GM23338 (cell line): ENCODE data around the gene RAB17. TPM values are rescaled to one million over a fixed set of nuclear protein-coding genes. Genes with fewer than 3 reads are reported as not detected.

ENCODE experiments used
- ATAC-seq: fragments of 200-7000 bp; cut with Tn5 transposase; 3 replicates; pipeline ENCODE4 v1.9.1; 2020
- DNase-seq: peaks from one replicate; pipeline ENCODE4 v3.0.0-alpha.2; 2015; ENCODE audit warnings: low spot score
- H2AFZ ChIP-seq: fragments of 200-600 bp; sonication (generic); 2 replicates; pipeline ENCODE4 v1.8.0; 2016; ENCODE audit warnings: antibody characterized with exemption, mild to moderate bottlenecking, moderate library complexity
- H3F3A ChIP-seq: fragments of 200-600 bp; sonication (generic); replicated peaks from 2 replicates; pipeline ENCODE4 v1.8.0; 2017; ENCODE audit warnings: antibody characterized with exemption, mixed run types, low read depth
- H3K27ac ChIP-seq: fragments of 200-600 bp; sonication (generic); 2 replicates; pipeline ENCODE4 v1.6.1; 2016; ENCODE audit warnings: low read depth
- H3K27me3 ChIP-seq: fragments of 200-600 bp; sonication (generic); 2 replicates; pipeline ENCODE4 v1.8.0; 2016; ENCODE audit warnings: mild to moderate bottlenecking, mixed run types, moderate library complexity; ENCODE audit not compliant: insufficient read depth
- H3K36me3 ChIP-seq: fragments of 200-600 bp; sonication (generic); 2 replicates; pipeline ENCODE4 v1.8.0; 2016; ENCODE audit warnings: mild to moderate bottlenecking; ENCODE audit not compliant: insufficient read depth
- H3K4me1 ChIP-seq: fragments of 200-600 bp; sonication (generic); 2 replicates; pipeline ENCODE4 v1.8.0; 2016; ENCODE audit warnings: mild to moderate bottlenecking, moderate library complexity; ENCODE audit not compliant: insufficient read depth
- H3K4me2 ChIP-seq: fragments of 200-600 bp; sonication (generic); 2 replicates; pipeline ENCODE4 v1.7.1; 2017; ENCODE audit warnings: mixed run types
- H3K4me3 ChIP-seq: fragments of 200-600 bp; sonication (generic); 2 replicates; pipeline ENCODE4 v1.6.1; 2016; ENCODE audit warnings: mixed run types
- H3K79me2 ChIP-seq: fragments of 200-600 bp; sonication (generic); replicated peaks from 2 replicates; pipeline ENCODE4 v1.8.0; 2017; ENCODE audit warnings: mild to moderate bottlenecking; ENCODE audit not compliant: insufficient read depth
- H3K9me2 ChIP-seq: fragments of 200-600 bp; sonication (generic); 2 replicates; pipeline ENCODE4 v1.8.0; 2017; ENCODE audit not compliant: insufficient read depth
- H4K20me1 ChIP-seq: fragments of 200-600 bp; sonication (generic); replicated peaks from 2 replicates; pipeline ENCODE4 v1.8.0; 2017; ENCODE audit warnings: mild to moderate bottlenecking; ENCODE audit not compliant: insufficient read depth
- H3K27ac Mint-ChIP-seq: 2 replicates; pipeline ENCODE4 v1.8.0; 2020; ENCODE audit warnings: inconsistent platforms, mild to moderate bottlenecking, moderate library complexity, mixed read lengths
- H3K27me3 Mint-ChIP-seq: 3 replicates; pipeline ENCODE4 v1.8.0; 2022; ENCODE audit warnings: low read depth, mild to moderate bottlenecking, moderate library complexity, mixed read lengths, inconsistent platforms; ENCODE audit not compliant: insufficient read depth, poor library complexity
- H3K36me3 Mint-ChIP-seq: 3 replicates; pipeline ENCODE4 v1.8.0; 2021; ENCODE audit warnings: low read depth, mild to moderate bottlenecking, inconsistent platforms, moderate library complexity, mixed read lengths
- H3K4me1 Mint-ChIP-seq: 3 replicates; pipeline ENCODE4 v1.8.0; 2020; ENCODE audit warnings: mild to moderate bottlenecking, inconsistent platforms, mixed read lengths
- H3K4me3 Mint-ChIP-seq: 3 replicates; pipeline ENCODE4 v1.8.0; 2021; ENCODE audit warnings: moderate library complexity, mild to moderate bottlenecking, inconsistent platforms, mixed read lengths
- H3K9me3 Mint-ChIP-seq: 3 replicates; pipeline ENCODE4 v1.8.0; 2020; ENCODE audit warnings: moderate library complexity, mild to moderate bottlenecking, inconsistent platforms, mixed read lengths
- CREB1 ChIP-seq: fragments of 250-450 bp; sonication (Bioruptor Pico); IDR thresholded peaks from 2 replicates; pipeline ENCODE4 v1.5.0; 2020; ENCODE audit warnings: low read depth, mild to moderate bottlenecking, moderate library complexity
- EZH2 ChIP-seq: fragments of 200-600 bp; sonication (generic); IDR thresholded peaks from one replicate; pipeline ENCODE4 v1.8.0; 2017; ENCODE audit warnings: antibody characterized with exemption, mild to moderate bottlenecking, low read depth; ENCODE audit not compliant: unreplicated experiment
- EZH2phosphoT487 ChIP-seq: fragments of 200-600 bp; sonication (generic); IDR thresholded peaks from one replicate; pipeline ENCODE4 v1.8.1; 2018; ENCODE audit warnings: antibody characterized with exemption; ENCODE audit not compliant: unreplicated experiment
- NANOG ChIP-seq: IDR thresholded peaks from 2 replicates; pipeline ENCODE4 v1.6.1; 2016; ENCODE audit warnings: antibody characterized with exemption, borderline replicate concordance
- POLR2AphosphoS5 ChIP-seq: IDR thresholded peaks from 2 replicates; pipeline ENCODE4 v1.6.1; 2016; ENCODE audit warnings: antibody characterized with exemption, low read depth
- STAT1 ChIP-seq: IDR thresholded peaks from one replicate; pipeline ENCODE4 v1.6.1; 2016; ENCODE audit warnings: antibody characterized with exemption; ENCODE audit not compliant: unreplicated experiment
- ZNF331 ChIP-seq: fragments of 250-450 bp; sonication (Bioruptor Pico); IDR thresholded peaks from 2 replicates; pipeline ENCODE4 v1.5.0; 2020; ENCODE audit warnings: low read depth, mild to moderate bottlenecking, moderate library complexity
- polyA plus RNA-seq: library from polyadenylated mRNA; unstranded; fragments of >200 nt; fragmentation: Nextera tagmentation; extraction: Ambion mirVana; gene quantifications from 2 replicates; pipeline ENCODE4 v1.2.1, GENCODE V29; 2016
- total RNA-seq: library from RNA; depleted of rRNA; stranded (reverse); fragments of >200 nt; shearing (Covaris generic); gene quantifications from 2 replicates; pipeline ENCODE4 v1.2.3, GENCODE V29; 2014
- TF ChIP-seq, protein P1 (sequence below), 2 experiments: fragments of 200-600 bp in 1 of 2; sonication (generic) in 1 of 2; conservative IDR thresholded peaks; 2 replicates each; pipeline versions ENCODE4 v1.5.1 to v1.6.1; 2016 to 2017; ENCODE audit warnings: antibody characterized with exemption in 2 of 2, low read depth in 2 of 2, mild to moderate bottlenecking in 2 of 2, moderate library complexity in 1 of 2
- TF ChIP-seq, protein P2 (sequence below): IDR thresholded peaks from one replicate; pipeline ENCODE4 v1.6.1; 2018; ENCODE audit warnings: antibody characterized with exemption; ENCODE audit not compliant: unreplicated experiment

Gene RAB17
- total and polyA plus RNA-seq, 2 experiments from 2014 or later, result 22.4 to 26.9 TPM

DNA sequence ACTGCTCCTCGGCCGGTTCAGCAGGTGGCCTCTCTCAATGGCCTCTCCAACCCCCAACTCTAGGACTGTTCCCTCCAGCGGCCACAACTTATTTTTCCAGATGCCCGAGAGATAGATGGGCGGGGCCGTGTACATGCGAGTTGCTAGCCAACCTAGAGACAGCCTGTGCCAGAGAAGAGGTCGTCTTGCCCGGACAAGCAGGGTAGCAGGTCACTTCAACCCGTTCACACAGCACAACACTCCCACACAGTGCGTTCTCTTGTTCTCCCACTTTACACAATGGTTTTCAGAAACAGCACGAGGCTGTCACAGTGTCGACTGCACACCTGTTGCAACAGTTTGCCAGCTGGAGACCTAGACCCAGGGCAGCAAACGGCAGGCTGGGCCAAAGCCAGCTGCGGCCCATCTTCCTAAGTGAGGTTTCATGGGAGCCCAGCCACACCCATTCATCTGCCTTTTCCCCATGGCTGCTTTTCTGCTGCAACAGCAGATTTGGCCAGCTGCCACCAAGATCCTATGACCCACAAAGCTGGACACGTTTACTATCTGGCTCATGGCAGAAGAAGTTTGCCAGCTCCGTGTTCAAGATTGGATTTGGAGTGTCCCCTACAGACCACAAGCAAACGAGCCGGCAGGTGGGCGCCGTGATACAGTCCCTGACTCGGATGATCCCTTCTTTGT is 31.4 kb downstream of the RAB17 start:
- H3K4me1 ChIP-seq, result no peaks in the 10 kb centered on the region
- H3K4me1 Mint-ChIP-seq, result peaks cover 5% of the 10 kb centered on the region

DNA sequence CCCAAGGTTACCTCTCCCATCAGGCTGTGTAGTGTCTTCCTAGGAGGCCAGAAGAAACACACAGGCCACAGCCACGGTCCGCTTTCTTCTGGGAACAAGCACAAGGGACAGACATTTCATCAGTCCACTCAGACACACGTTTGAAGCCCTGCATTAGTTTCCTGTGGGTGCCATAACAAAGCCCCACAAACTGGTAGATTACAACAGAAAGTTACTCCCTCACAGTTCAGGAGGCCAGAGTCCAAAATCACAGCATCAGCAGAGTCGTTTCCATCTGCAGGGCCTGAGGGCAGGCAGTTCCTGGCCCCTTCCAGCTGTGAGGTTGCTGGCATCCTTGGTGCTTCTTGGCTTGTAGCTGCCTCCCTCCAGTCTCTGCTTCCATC is 32.9 kb downstream of the RAB17 start:
- no peak overlapping the region for H3K27ac ChIP-seq
- DNase-seq, result no peak
- no peaks in the 10 kb centered on the region for H3K79me2 ChIP-seq
- no peaks in the 10 kb centered on the region for H3K36me3 ChIP-seq
- no peaks in the 10 kb centered on the region for H3F3A ChIP-seq
- no peaks in the 10 kb centered on the region for H3K27me3 ChIP-seq
- no peaks in the 10 kb centered on the region for H4K20me1 ChIP-seq
- H3K4me1 ChIP-seq, result no peaks in the 10 kb centered on the region
- no peaks in the 10 kb centered on the region; the same call in 2 of the 3 replicates for H3K4me1 Mint-ChIP-seq
- H3K4me3 Mint-ChIP-seq, result no peak overlapping the region
- no peak overlapping the region for H2AFZ ChIP-seq
- H3K27ac Mint-ChIP-seq, result no peak overlapping the region
- no peak overlapping the region for H3K4me2 ChIP-seq
- no peak for ATAC-seq
- H3K9me2 ChIP-seq, result no peaks in the 10 kb centered on the region
- H3K36me3 Mint-ChIP-seq, result peaks cover 32% of the 10 kb centered on the region
- H3K9me3 Mint-ChIP-seq, result peaks cover 25% of the 10 kb centered on the region
- peaks cover 4% of the 10 kb centered on the region for H3K27me3 Mint-ChIP-seq
- no peak overlapping the region for H3K4me3 ChIP-seq
- TF ChIP-seq, protein P1, sequence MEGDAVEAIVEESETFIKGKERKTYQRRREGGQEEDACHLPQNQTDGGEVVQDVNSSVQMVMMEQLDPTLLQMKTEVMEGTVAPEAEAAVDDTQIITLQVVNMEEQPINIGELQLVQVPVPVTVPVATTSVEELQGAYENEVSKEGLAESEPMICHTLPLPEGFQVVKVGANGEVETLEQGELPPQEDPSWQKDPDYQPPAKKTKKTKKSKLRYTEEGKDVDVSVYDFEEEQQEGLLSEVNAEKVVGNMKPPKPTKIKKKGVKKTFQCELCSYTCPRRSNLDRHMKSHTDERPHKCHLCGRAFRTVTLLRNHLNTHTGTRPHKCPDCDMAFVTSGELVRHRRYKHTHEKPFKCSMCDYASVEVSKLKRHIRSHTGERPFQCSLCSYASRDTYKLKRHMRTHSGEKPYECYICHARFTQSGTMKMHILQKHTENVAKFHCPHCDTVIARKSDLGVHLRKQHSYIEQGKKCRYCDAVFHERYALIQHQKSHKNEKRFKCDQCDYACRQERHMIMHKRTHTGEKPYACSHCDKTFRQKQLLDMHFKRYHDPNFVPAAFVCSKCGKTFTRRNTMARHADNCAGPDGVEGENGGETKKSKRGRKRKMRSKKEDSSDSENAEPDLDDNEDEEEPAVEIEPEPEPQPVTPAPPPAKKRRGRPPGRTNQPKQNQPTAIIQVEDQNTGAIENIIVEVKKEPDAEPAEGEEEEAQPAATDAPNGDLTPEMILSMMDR (conservative IDR thresholded peaks at IDR 0.05; ENCODE audit: low read depth in 2 of 2), result no peak
- TF ChIP-seq STAT1 (no peak), EZH2phosphoT487 (no peak), CREB1 (no peak), ZNF331 (no peak)
- TF ChIP-seq, protein P2, sequence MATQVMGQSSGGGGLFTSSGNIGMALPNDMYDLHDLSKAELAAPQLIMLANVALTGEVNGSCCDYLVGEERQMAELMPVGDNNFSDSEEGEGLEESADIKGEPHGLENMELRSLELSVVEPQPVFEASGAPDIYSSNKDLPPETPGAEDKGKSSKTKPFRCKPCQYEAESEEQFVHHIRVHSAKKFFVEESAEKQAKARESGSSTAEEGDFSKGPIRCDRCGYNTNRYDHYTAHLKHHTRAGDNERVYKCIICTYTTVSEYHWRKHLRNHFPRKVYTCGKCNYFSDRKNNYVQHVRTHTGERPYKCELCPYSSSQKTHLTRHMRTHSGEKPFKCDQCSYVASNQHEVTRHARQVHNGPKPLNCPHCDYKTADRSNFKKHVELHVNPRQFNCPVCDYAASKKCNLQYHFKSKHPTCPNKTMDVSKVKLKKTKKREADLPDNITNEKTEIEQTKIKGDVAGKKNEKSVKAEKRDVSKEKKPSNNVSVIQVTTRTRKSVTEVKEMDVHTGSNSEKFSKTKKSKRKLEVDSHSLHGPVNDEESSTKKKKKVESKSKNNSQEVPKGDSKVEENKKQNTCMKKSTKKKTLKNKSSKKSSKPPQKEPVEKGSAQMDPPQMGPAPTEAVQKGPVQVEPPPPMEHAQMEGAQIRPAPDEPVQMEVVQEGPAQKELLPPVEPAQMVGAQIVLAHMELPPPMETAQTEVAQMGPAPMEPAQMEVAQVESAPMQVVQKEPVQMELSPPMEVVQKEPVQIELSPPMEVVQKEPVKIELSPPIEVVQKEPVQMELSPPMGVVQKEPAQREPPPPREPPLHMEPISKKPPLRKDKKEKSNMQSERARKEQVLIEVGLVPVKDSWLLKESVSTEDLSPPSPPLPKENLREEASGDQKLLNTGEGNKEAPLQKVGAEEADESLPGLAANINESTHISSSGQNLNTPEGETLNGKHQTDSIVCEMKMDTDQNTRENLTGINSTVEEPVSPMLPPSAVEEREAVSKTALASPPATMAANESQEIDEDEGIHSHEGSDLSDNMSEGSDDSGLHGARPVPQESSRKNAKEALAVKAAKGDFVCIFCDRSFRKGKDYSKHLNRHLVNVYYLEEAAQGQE, result no peak

More for the DNA sequence above, 31.4 kb downstream of the RAB17 start:
- Histone ChIP-seq H3F3A (no peaks in the 10 kb centered on the region), H3K4me2 (no peak overlapping the region), H3K9me2 (no peaks in the 10 kb centered on the region), H3K79me2 (no peaks in the 10 kb centered on the region), H3K36me3 (no peaks in the 10 kb centered on the region), H4K20me1 (no peaks in the 10 kb centered on the region), H3K27me3 (no peaks in the 10 kb centered on the region), H2AFZ (no peak overlapping the region), H3K4me3 (no peak overlapping the region), H3K27ac (no peak overlapping the region)
- TF ChIP-seq POLR2AphosphoS5 (no peak), ZNF331 (no peak), NANOG (no peak), CREB1 (no peak), EZH2phosphoT487 (no peak), EZH2 (no peak)
- TF ChIP-seq, protein P1 (conservative IDR thresholded peaks at IDR 0.05; ENCODE audit: low read depth in 2 of 2), result no peak
- TF ChIP-seq, protein P2, result no peak
- DNase-seq, result no peak
- Mint-ChIP-seq H3K27me3 (peaks cover 4% of the 10 kb centered on the region), H3K9me3 (peaks cover 11% of the 10 kb centered on the region; the same call in 2 of the 3 replicates), H3K27ac (no peak overlapping the region), H3K4me3 (no peak overlapping the region), H3K36me3 (peaks cover 17% of the 10 kb centered on the region)
- ATAC-seq, result no peak
